ENCODE measurements around the gene PRIM2.
"Not testable (repeated sequence)": the region's sequence is repeated elsewhere in the genome, so short reads cannot be mapped to it uniquely, and the experiment has no call there.

GRCh38 chr6:57310095-57310816, 7.2 kb upstream of the PRIM2 start:
- TF ChIP-seq CTCF (tag by site-specific recombination; IDR thresholded peaks at IDR 0.05); ZNF18 (tag by site-specific recombination; IDR thresholded peaks at IDR 0.05); BCL11A (tag by site-specific recombination; IDR thresholded peaks at IDR 0.05; ENCODE audit: low read depth); ZNF658 (tag by site-specific recombination; IDR thresholded peaks at IDR 0.05); TCF7L2 (IDR thresholded peaks at IDR 0.05; ENCODE audit: borderline replicate concordance, low read depth, low read length); ZNF433 (tag by site-specific recombination; IDR thresholded peaks at IDR 0.05; ENCODE audit: low read depth): not testable (repeated sequence)

Data from HEK293 (cell line).